Glutamatergic neuron (in vitro differentiated cells): ENCODE data around the gene TBC1D9. TPM values are rescaled to one million over a fixed set of nuclear protein-coding genes. Genes with fewer than 3 reads are reported as not detected.

Experiments used
- DNase-seq: peaks from one replicate; pipeline ENCODE4 v3.0.0; 2022
- H3K27ac Mint-ChIP-seq: one replicate; pipeline ENCODE4 v1.8.0; 2020; ENCODE audit warnings: mild to moderate bottlenecking, mixed read lengths, inconsistent platforms; ENCODE audit not compliant: unreplicated experiment
- H3K27me3 Mint-ChIP-seq: one replicate; pipeline ENCODE4 v1.8.0; 2020; ENCODE audit warnings: mild to moderate bottlenecking, moderate library complexity, mixed read lengths, inconsistent platforms; ENCODE audit not compliant: unreplicated experiment
- H3K36me3 Mint-ChIP-seq: one replicate; pipeline ENCODE4 v1.8.0; 2020; ENCODE audit warnings: mild to moderate bottlenecking, mixed read lengths, inconsistent platforms; ENCODE audit not compliant: unreplicated experiment
- H3K4me1 Mint-ChIP-seq: one replicate; pipeline ENCODE4 v1.8.0; 2020; ENCODE audit warnings: mild to moderate bottlenecking, low read depth, mixed read lengths, inconsistent platforms; ENCODE audit not compliant: unreplicated experiment
- H3K4me3 Mint-ChIP-seq: one replicate; pipeline ENCODE4 v1.8.0; 2020; ENCODE audit warnings: mild to moderate bottlenecking, mixed read lengths, inconsistent platforms; ENCODE audit not compliant: unreplicated experiment
- H3K9me3 Mint-ChIP-seq: one replicate; pipeline ENCODE4 v1.8.0; 2020; ENCODE audit warnings: mild to moderate bottlenecking, moderate library complexity, mixed read lengths, inconsistent platforms; ENCODE audit not compliant: unreplicated experiment
- CTCF ChIP-seq: fragments of 200-600 bp; sonication (generic); IDR thresholded peaks from one replicate; pipeline ENCODE4 v1.5.0; 2021; ENCODE audit not compliant: partially characterized antibody, unreplicated experiment
- total RNA-seq: library from RNA; stranded (reverse); fragmentation: NEBNext Ultra II Directional; extraction: Animal tissue kit (Norgen Biotek cat#: 25700); gene quantifications from one replicate; pipeline ENCODE4 v1.2.1, GENCODE V29; 2021; ENCODE audit not compliant: unreplicated experiment

TBC1D9 gene
- total RNA-seq, 1 donor from 2014 or later: 47.8 TPM

DNA sequence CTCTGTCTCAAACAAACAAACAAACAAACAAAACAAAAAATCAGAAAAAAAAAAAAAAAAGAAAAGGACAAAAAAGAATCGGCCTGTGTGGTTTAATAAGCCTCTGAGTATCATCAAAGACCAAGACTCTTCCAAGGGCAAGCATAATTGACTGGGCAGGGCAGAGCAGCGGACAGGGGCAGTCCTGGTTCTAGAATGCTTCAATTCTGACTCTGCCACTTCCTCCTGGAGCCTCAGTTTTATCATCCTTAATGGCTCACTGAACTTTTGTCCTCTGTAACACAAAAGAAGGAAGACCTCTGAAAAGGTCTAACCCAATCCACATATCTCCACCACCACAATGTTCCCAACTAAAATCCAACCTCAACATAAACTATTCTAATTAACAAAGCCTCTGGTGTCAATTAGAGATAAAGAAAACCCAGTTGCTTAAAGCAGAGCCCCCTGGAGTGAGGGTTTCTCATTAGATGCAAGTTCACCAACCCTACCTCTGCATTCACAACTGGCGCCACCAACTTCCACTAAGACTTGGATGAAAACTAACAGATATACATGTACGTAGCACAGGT is 51.7 kb downstream of the TBC1D9 start:
- Mint-ChIP-seq H3K27me3 (peaks cover 3% of the 10 kb centered on the region), H3K36me3 (peaks cover 9% of the 10 kb centered on the region), H3K27ac (no peak overlapping the region), H3K4me3 (no peak overlapping the region), H3K9me3 (peaks cover 3% of the 10 kb centered on the region), H3K4me1 (peaks cover 4% of the 10 kb centered on the region)
- TF ChIP-seq CTCF: no peak
- DNase-seq: no peak

DNA sequence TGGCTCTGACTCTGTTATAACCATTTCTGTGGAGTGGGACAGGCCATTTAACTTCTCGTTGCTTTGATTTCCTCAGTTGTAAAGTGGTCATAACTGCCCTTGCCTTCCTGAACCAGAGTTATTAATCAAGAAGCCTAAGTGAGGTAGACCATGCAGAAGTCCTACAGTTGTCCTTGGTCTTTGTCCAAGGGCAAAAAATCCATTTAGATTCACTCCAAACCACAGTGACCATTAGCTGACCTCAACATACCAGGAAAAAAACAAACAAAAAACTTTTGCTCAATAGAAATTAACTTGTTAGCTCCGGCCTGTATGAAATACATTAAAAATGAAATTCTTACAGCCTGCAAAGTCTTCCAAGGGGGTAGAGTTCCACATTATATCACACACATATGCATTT is 52.7 kb downstream of the TBC1D9 start:
- TF ChIP-seq CTCF: no peak
- H3K36me3 Mint-ChIP-seq: peaks cover 4% of the 10 kb centered on the region

DNA sequence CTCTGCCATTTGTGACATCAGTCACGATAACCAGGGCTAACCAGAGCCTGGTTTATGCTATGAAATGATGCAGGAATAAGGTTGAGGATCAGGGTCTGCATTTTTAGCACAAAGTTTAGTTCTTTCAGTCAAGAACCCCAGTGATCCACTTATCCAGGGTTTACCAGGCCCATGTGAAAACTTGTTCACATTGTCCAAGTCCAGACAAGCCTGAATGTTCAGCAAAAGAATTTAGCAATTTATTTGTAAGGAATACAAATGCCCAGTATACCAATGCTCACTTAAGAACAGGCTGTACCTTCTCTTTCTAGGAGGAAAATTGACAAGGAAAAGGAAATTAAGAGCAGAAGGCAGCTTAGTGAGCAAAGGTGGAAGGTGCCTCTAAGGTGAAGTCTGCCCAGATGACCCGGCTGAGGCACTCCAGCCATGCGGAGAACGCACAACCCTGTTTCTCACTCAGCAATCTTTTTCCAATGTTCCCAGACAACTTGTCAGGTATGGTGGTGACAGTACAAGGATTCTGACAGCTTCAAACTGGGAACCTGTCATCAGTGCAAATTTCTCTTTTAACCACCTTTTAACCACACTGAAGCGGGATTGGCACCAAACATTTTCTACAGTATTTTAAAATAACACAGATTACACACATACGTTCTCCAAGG is 54.0 kb downstream of the TBC1D9 start:
- Mint-ChIP-seq H3K4me3 (no peak overlapping the region), H3K27me3 (peaks cover 3% of the 10 kb centered on the region), H3K36me3 (peaks cover 4% of the 10 kb centered on the region), H3K27ac (no peak overlapping the region), H3K4me1 (peaks cover 5% of the 10 kb centered on the region), H3K9me3 (peaks cover 7% of the 10 kb centered on the region)
- TF ChIP-seq CTCF: no peak
- no peak for DNase-seq

More for the DNA sequence above, 52.7 kb downstream of the TBC1D9 start:
- H3K9me3 Mint-ChIP-seq: peaks cover 7% of the 10 kb centered on the region
- H3K4me3 Mint-ChIP-seq: no peak overlapping the region
- no peak for DNase-seq
- no peak overlapping the region for H3K27ac Mint-ChIP-seq
- H3K4me1 Mint-ChIP-seq: peaks cover 4% of the 10 kb centered on the region
- H3K27me3 Mint-ChIP-seq: peaks cover 3% of the 10 kb centered on the region

DNA sequence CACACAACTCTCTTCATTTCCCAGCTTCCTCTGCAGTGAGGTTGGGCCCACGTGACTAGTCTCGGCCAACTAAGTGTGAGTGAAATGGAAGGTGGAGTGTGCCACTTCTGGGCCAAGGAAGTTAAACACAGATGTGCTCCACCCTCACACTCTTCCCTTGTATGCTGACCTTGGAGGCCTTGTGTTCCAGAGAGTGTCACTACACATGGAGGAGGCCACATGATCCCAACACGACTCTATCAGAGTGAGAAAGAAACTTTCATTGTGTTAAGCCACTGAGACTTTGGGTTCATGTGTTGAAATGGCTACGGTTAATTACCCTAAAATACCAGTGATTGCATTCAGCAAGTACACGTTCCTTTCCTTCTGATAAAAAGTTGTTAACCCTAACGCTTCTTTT is 55.1 kb downstream of the TBC1D9 start:
- no peak overlapping the region for H3K27ac Mint-ChIP-seq
- H3K27me3 Mint-ChIP-seq: peaks cover 3% of the 10 kb centered on the region
- no peak for DNase-seq
- H3K9me3 Mint-ChIP-seq: peaks cover 7% of the 10 kb centered on the region
- H3K4me3 Mint-ChIP-seq: no peak overlapping the region
- peaks cover 5% of the 10 kb centered on the region for H3K4me1 Mint-ChIP-seq
- H3K36me3 Mint-ChIP-seq: peaks cover 4% of the 10 kb centered on the region
- TF ChIP-seq CTCF: no peak

GRCh38 chr4:140697709-140698560 is 58.2 kb downstream of the TBC1D9 start:
- Mint-ChIP-seq H3K4me1 (peaks cover 3% of the 10 kb centered on the region), H3K9me3 (peaks cover 7% of the 10 kb centered on the region), H3K36me3 (peaks cover 4% of the 10 kb centered on the region), H3K4me3 (no peak overlapping the region), H3K27me3 (no peaks in the 10 kb centered on the region), H3K27ac (no peak overlapping the region)
- DNase-seq: no peak
- TF ChIP-seq CTCF: no peak
